ENCODE data around the gene SHB.

SHB gene

GRCh38 chr9:38079461-38080031, 10.5 kb upstream of the SHB start:
- H3K4me2 ChIP-seq (ENCODE audit: insufficient read depth, low read length, poor library complexity, severe bottlenecking) = no peak overlapping the region
- no peak overlapping the region for H3K27ac ChIP-seq (replicated peaks; ENCODE audit: low read length)
- H3K4me3 ChIP-seq (ENCODE audit: low read length in 2 of 2) = no peak overlapping the region
- no peak overlapping the region for H2BK5ac ChIP-seq (ENCODE audit: low read length)
- H3K9me3 ChIP-seq (replicated peaks in 1 of 2; ENCODE audit: control insufficient read depth in 2 of 2, insufficient read depth in 1 of 2, low read depth in 1 of 2, low read length in 2 of 2) = no peaks in the 10 kb centered on the region
- H2AFZ ChIP-seq (ENCODE audit: low read length) = no peak overlapping the region
- no peak overlapping the region for H2BK15ac ChIP-seq (ENCODE audit: low read length)
- H3K36me3 ChIP-seq (replicated peaks in 1 of 2; ENCODE audit: control insufficient read depth in 2 of 2, insufficient read depth in 2 of 2, low read length in 2 of 2) = no peaks in the 10 kb centered on the region
- H4K91ac ChIP-seq (ENCODE audit: low read depth, low read length, poor library complexity) = no peak overlapping the region
- H2BK120ac ChIP-seq (ENCODE audit: low read depth, low read length) = no peak overlapping the region
- no peak overlapping the region for H3K18ac ChIP-seq (ENCODE audit: low read length)
- no peak for DNase-seq (ENCODE audit: low spot score)
- no CpG with 5 or more reads among the region's 11 CpGs for WGBS, 2 donors (ENCODE audit: extremely low coverage in 2 of 2, insufficient read length in 2 of 2, insufficient replicate concordance in 1 of 2)
- H3K9ac ChIP-seq (ENCODE audit: low read depth, low read length, poor library complexity) = no peak overlapping the region
- no peak overlapping the region for H3K23ac ChIP-seq (ENCODE audit: low read depth, low read length, poor library complexity)
- peaks cover 0 to 10% of the 10 kb centered on the region in 2 donors for H3K4me1 ChIP-seq (ENCODE audit: control insufficient read depth in 2 of 2, insufficient read depth in 1 of 2, low read depth in 1 of 2, low read length in 2 of 2)
- no peak overlapping the region for H2BK12ac ChIP-seq (ENCODE audit: low read length)
- no peak overlapping the region for H3K4ac ChIP-seq (ENCODE audit: low read length)
- H2AK5ac ChIP-seq (ENCODE audit: low read depth, low read length) = no peak overlapping the region
- peaks cover 0 to 22% (median 0%) of the 10 kb centered on the region in 3 experiments for H3K27me3 ChIP-seq (ENCODE audit: control insufficient read depth in 3 of 3, insufficient read depth in 3 of 3, low read depth in 1 of 3, low read length in 3 of 3)
- no peaks in the 10 kb centered on the region for H3K79me1 ChIP-seq (ENCODE audit: low read depth, low read length)
- no peak overlapping the region for H3K14ac ChIP-seq (ENCODE audit: low read length)
- H4K8ac ChIP-seq (ENCODE audit: low read depth, low read length) = no peak overlapping the region

GRCh38 chr9:38075272-38075671, 6.2 kb upstream of the SHB start:
- Histone ChIP-seq H3K4me1 (ENCODE audit: control insufficient read depth in 2 of 2, insufficient read depth in 1 of 2, low read depth in 1 of 2, low read length in 2 of 2) (peaks cover 0 to 1% of the 10 kb centered on the region in 2 donors), H3K18ac (ENCODE audit: low read length) (no peak overlapping the region), H2AFZ (ENCODE audit: low read length) (no peak overlapping the region), H3K36me3 (replicated peaks in 1 of 2; ENCODE audit: control insufficient read depth in 2 of 2, insufficient read depth in 2 of 2, low read length in 2 of 2) (no peaks in the 10 kb centered on the region), H3K14ac (ENCODE audit: low read length) (no peak overlapping the region), H3K4me3 (ENCODE audit: low read length in 2 of 2) (no peak overlapping the region), H2BK5ac (ENCODE audit: low read length) (no peak overlapping the region), H3K4me2 (ENCODE audit: insufficient read depth, low read length, poor library complexity, severe bottlenecking) (no peak overlapping the region), H2BK12ac (ENCODE audit: low read length) (no peak overlapping the region), H2BK120ac (ENCODE audit: low read depth, low read length) (no peak overlapping the region), H3K9me3 (replicated peaks in 1 of 2; ENCODE audit: control insufficient read depth in 2 of 2, insufficient read depth in 1 of 2, low read depth in 1 of 2, low read length in 2 of 2) (no peaks in the 10 kb centered on the region), H4K8ac (ENCODE audit: low read depth, low read length) (no peak overlapping the region), H3K27ac (replicated peaks; ENCODE audit: low read length) (no peak overlapping the region), H3K79me1 (ENCODE audit: low read depth, low read length) (no peaks in the 10 kb centered on the region), H3K4ac (ENCODE audit: low read length) (no peak overlapping the region), H3K27me3 (ENCODE audit: control insufficient read depth in 3 of 3, insufficient read depth in 3 of 3, low read depth in 1 of 3, low read length in 3 of 3) (peaks cover 0 to 19% (median 0%) of the 10 kb centered on the region in 3 experiments), H2AK5ac (ENCODE audit: low read depth, low read length) (no peak overlapping the region), H3K23ac (ENCODE audit: low read depth, low read length, poor library complexity) (no peak overlapping the region), H2BK15ac (ENCODE audit: low read length) (no peak overlapping the region), H4K91ac (ENCODE audit: low read depth, low read length, poor library complexity) (no peak overlapping the region), H3K9ac (ENCODE audit: low read depth, low read length, poor library complexity) (no peak overlapping the region)
- DNase-seq (ENCODE audit: low spot score) = no peak
- no CpG with 5 or more reads among the region's 34 CpGs for WGBS, 2 donors (ENCODE audit: extremely low coverage in 2 of 2, insufficient read length in 2 of 2, insufficient replicate concordance in 1 of 2)

GRCh38 chr9:38074441-38074961, 5.5 kb upstream of the SHB start:
- Histone ChIP-seq H2BK12ac (ENCODE audit: low read length) (no peak overlapping the region), H3K27me3 (ENCODE audit: control insufficient read depth in 3 of 3, insufficient read depth in 3 of 3, low read depth in 1 of 3, low read length in 3 of 3) (peaks cover 0 to 19% (median 0%) of the 10 kb centered on the region in 3 experiments), H4K8ac (ENCODE audit: low read depth, low read length) (no peak overlapping the region), H3K4ac (ENCODE audit: low read length) (no peak overlapping the region), H3K9ac (ENCODE audit: low read depth, low read length, poor library complexity) (no peak overlapping the region), H3K79me1 (ENCODE audit: low read depth, low read length) (no peaks in the 10 kb centered on the region), H2AFZ (ENCODE audit: low read length) (no peak overlapping the region), H2BK5ac (ENCODE audit: low read length) (no peak overlapping the region), H3K4me2 (ENCODE audit: insufficient read depth, low read length, poor library complexity, severe bottlenecking) (no peak overlapping the region), H3K14ac (ENCODE audit: low read length) (no peak overlapping the region), H3K4me3 (ENCODE audit: low read length in 2 of 2) (no peak overlapping the region), H3K27ac (replicated peaks; ENCODE audit: low read length) (no peak overlapping the region), H3K9me3 (replicated peaks in 1 of 2; ENCODE audit: control insufficient read depth in 2 of 2, insufficient read depth in 1 of 2, low read depth in 1 of 2, low read length in 2 of 2) (no peaks in the 10 kb centered on the region), H3K18ac (ENCODE audit: low read length) (no peak overlapping the region), H3K4me1 (ENCODE audit: control insufficient read depth in 2 of 2, insufficient read depth in 1 of 2, low read depth in 1 of 2, low read length in 2 of 2) (peaks cover 0 to 1% of the 10 kb centered on the region in 2 donors), H3K36me3 (replicated peaks in 1 of 2; ENCODE audit: control insufficient read depth in 2 of 2, insufficient read depth in 2 of 2, low read length in 2 of 2) (no peaks in the 10 kb centered on the region), H2BK120ac (ENCODE audit: low read depth, low read length) (no peak overlapping the region), H2BK15ac (ENCODE audit: low read length) (no peak overlapping the region), H4K91ac (ENCODE audit: low read depth, low read length, poor library complexity) (no peak overlapping the region), H3K23ac (ENCODE audit: low read depth, low read length, poor library complexity) (no peak overlapping the region), H2AK5ac (ENCODE audit: low read depth, low read length) (no peak overlapping the region)
- WGBS, 2 donors (ENCODE audit: extremely low coverage in 2 of 2, insufficient read length in 2 of 2, insufficient replicate concordance in 1 of 2) = 100% methylated on average over 1 of the region's 5 CpGs; no CpG with 5 or more reads in 1 of the 2 donors
- DNase-seq (ENCODE audit: low spot score) = no peak

- no peak overlapping the region for H3K4me2 ChIP-seq (ENCODE audit: insufficient read depth, low read length, poor library complexity, severe bottlenecking)
- no peak overlapping the region for H2BK15ac ChIP-seq (ENCODE audit: low read length)
- H4K91ac ChIP-seq (ENCODE audit: low read depth, low read length, poor library complexity) = no peak overlapping the region
- no peak overlapping the region for H3K23ac ChIP-seq (ENCODE audit: low read depth, low read length, poor library complexity)
- H4K8ac ChIP-seq (ENCODE audit: low read depth, low read length) = no peak overlapping the region
- H3K9ac ChIP-seq (ENCODE audit: low read depth, low read length, poor library complexity) = no peak overlapping the region
- no peaks in the 10 kb centered on the region for H3K9me3 ChIP-seq (replicated peaks in 1 of 2; ENCODE audit: control insufficient read depth in 2 of 2, insufficient read depth in 1 of 2, low read depth in 1 of 2, low read length in 2 of 2)
- no peaks in the 10 kb centered on the region for H3K79me1 ChIP-seq (ENCODE audit: low read depth, low read length)
- H3K14ac ChIP-seq (ENCODE audit: low read length) = no peak overlapping the region
- no peak overlapping the region for H2AFZ ChIP-seq (ENCODE audit: low read length)
- H2AK5ac ChIP-seq (ENCODE audit: low read depth, low read length) = no peak overlapping the region
- H3K4me1 ChIP-seq (ENCODE audit: control insufficient read depth in 2 of 2, insufficient read depth in 1 of 2, low read depth in 1 of 2, low read length in 2 of 2) = peaks cover 0 to 1% of the 10 kb centered on the region in 2 donors
- no peak overlapping the region for H3K27ac ChIP-seq (replicated peaks; ENCODE audit: low read length)
- H3K27me3 ChIP-seq (ENCODE audit: control insufficient read depth in 3 of 3, insufficient read depth in 3 of 3, low read depth in 1 of 3, low read length in 3 of 3) = peaks cover under 1 to 19% (median under 1%) of the 10 kb centered on the region in 3 experiments
- no peak overlapping the region for H2BK12ac ChIP-seq (ENCODE audit: low read length)
- H3K36me3 ChIP-seq (replicated peaks in 1 of 2; ENCODE audit: control insufficient read depth in 2 of 2, insufficient read depth in 2 of 2, low read length in 2 of 2) = no peaks in the 10 kb centered on the region
- no peak overlapping the region for H3K4me3 ChIP-seq (ENCODE audit: low read length in 2 of 2)
- no peak overlapping the region for H3K4ac ChIP-seq (ENCODE audit: low read length)
- H2BK5ac ChIP-seq (ENCODE audit: low read length) = no peak overlapping the region
- no peak overlapping the region for H3K18ac ChIP-seq (ENCODE audit: low read length)
- DNase-seq (ENCODE audit: low spot score) = no peak
- H2BK120ac ChIP-seq (ENCODE audit: low read depth, low read length) = no peak overlapping the region
- no CpG with 5 or more reads among the region's 3 CpGs for WGBS, 2 donors (ENCODE audit: extremely low coverage in 2 of 2, insufficient read length in 2 of 2, insufficient replicate concordance in 1 of 2)
Measured at GRCh38 chr9:38073882-38074281, 4.9 kb upstream of the SHB start.
